ENCODE measurements around the gene ENTPD5.
A peak's percentile ranks its signal among the peaks of the same experiment; 100 is the strongest.

DNA sequence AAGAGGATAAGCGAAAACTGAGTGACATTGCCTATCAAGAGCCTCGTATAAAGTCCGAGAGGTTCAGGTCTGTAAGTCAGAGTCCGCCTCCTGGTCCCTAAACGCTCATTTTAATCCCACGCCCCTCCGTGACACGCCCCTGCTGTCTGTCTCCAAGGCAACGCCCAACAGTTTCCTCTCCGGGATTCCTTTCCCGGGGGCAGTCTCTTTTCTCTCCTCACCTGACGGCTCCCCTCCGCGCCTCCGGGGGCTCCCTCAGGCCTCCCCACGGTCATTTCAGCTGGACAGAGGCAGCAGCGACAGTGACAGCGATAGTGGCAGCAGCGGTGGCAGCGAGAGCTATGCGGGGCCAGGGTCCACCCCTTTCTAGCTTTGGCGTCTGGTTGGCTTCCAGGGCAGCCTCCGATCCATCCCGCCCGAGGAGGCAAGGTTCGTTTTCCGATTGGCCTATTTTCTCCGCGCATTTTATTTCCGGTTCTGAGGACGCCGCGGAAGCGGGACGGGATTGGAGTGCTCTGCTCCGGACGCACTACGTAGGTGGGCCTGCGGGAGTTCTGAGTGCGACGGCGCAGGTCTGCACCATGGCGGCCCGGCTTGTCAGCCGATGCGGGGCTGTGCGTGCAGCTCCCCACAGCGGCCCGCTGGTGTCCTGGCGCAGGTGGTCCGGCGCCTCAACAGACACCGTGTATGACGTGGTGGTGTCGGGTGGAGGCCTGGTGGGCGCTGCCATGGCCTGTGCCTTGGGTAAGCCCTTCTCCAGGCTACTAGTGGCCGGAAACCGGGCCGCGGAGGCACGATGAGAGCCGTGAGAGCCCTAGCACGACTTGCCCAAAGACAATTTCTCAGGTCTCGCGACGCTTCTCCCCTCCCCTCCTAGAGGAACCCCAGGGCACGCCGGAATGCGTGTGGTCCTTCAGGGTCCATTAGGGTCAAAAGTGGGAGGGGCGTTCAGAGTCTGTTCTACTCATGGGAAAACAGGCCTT, 69.0 kb downstream of the ENTPD5 start, which contains the start of the genes COQ6 and FAM161B:
- TF ChIP-seq POLR2A (IDR thresholded peaks at IDR 0.05), result peak; percentile 83 to 87
- TF ChIP-seq, protein P1, sequence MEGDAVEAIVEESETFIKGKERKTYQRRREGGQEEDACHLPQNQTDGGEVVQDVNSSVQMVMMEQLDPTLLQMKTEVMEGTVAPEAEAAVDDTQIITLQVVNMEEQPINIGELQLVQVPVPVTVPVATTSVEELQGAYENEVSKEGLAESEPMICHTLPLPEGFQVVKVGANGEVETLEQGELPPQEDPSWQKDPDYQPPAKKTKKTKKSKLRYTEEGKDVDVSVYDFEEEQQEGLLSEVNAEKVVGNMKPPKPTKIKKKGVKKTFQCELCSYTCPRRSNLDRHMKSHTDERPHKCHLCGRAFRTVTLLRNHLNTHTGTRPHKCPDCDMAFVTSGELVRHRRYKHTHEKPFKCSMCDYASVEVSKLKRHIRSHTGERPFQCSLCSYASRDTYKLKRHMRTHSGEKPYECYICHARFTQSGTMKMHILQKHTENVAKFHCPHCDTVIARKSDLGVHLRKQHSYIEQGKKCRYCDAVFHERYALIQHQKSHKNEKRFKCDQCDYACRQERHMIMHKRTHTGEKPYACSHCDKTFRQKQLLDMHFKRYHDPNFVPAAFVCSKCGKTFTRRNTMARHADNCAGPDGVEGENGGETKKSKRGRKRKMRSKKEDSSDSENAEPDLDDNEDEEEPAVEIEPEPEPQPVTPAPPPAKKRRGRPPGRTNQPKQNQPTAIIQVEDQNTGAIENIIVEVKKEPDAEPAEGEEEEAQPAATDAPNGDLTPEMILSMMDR (IDR thresholded peaks at IDR 0.05), result peak in 2 of 6 experiments; percentile 13 to 24
